Activated CD8-positive, alpha-beta memory T cell treated with anti-CD3 and anti-CD28 coated beads, Interleukin-2, amount 10 ng/mL, durations not matched to agents 7 days and 5 days (primary cell): ENCODE data around the gene PPIP5K2. TPM values are rescaled to one million over a fixed set of nuclear protein-coding genes. Genes with fewer than 3 reads are reported as not detected.

Source experiments
- total RNA-seq, 2 experiments: library from RNA; stranded (reverse); gene quantifications; one replicate each; pipeline ENCODE4 v1.2.3, GENCODE V29; 2021

PPIP5K2 gene
- total RNA-seq, 2 experiments from 2014 or later: 61.4 to 62.6 TPM

Other genes with a start within 250 kb of the PPIP5K2 start
- gene GIN1, start 163 bp upstream of the PPIP5K2 start, total RNA-seq: 10 to 100 TPM; 10.1 to 10.8 TPM
- gene MACIR, start 138.5 kb downstream of the PPIP5K2 start, total RNA-seq: 1 to 10 TPM; 6.4 to 9.5 TPM